Neural progenitor cell (in vitro differentiated cells): ENCODE measurements around the gene NLGN3. TPM values are rescaled to one million over a fixed set of nuclear protein-coding genes. Genes with fewer than 3 reads are reported as not detected.

Experiments
- DNase-seq: peaks from one replicate; pipeline ENCODE4 v3.0.0-alpha.2; 2016; ENCODE audit warnings: low spot score
- H2AFZ ChIP-seq: fragments of 200-600 bp; sonication (generic); replicated peaks from 2 replicates; pipeline ENCODE4 v1.6.1; 2016; ENCODE audit warnings: antibody characterized with exemption
- H3F3A ChIP-seq: fragments of 200-600 bp; sonication (generic); 2 replicates; pipeline ENCODE4 v1.6.1; 2016; ENCODE audit warnings: antibody characterized with exemption, low read depth
- H3K27ac ChIP-seq: fragments of 200-600 bp; sonication (generic); 2 replicates; pipeline ENCODE4 v1.5.1; 2016; ENCODE audit warnings: mild to moderate bottlenecking
- H3K27me3 ChIP-seq: fragments of 200-600 bp; sonication (generic); 2 replicates; pipeline ENCODE4 v1.6.1; 2016; ENCODE audit warnings: mild to moderate bottlenecking, moderate library complexity
- H3K36me3 ChIP-seq: fragments of 200-600 bp; sonication (generic); 2 replicates; pipeline ENCODE4 v1.5.1; 2016
- H3K4me1 ChIP-seq: fragments of 200-600 bp; sonication (generic); 2 replicates; pipeline ENCODE4 v1.6.1; 2016; ENCODE audit warnings: mixed run types
- H3K4me2 ChIP-seq: fragments of 200-600 bp; sonication (generic); 2 replicates; pipeline ENCODE4 v1.6.1; 2016
- H3K4me3 ChIP-seq: fragments of 200-600 bp; sonication (generic); 2 replicates; pipeline ENCODE4 v1.5.1; 2016
- H3K79me2 ChIP-seq: fragments of 200-600 bp; sonication (generic); 2 replicates; pipeline ENCODE4 v1.6.1; 2016; ENCODE audit warnings: low read depth
- H3K9ac ChIP-seq: fragments of 200-600 bp; sonication (generic); 2 replicates; pipeline ENCODE4 v1.6.1; 2016
- H3K9me3 ChIP-seq: fragments of 200-600 bp; sonication (generic); 2 replicates; pipeline ENCODE4 v1.5.1; 2016; ENCODE audit warnings: low read depth
- H4K20me1 ChIP-seq: fragments of 200-600 bp; sonication (generic); 2 replicates; pipeline ENCODE4 v1.6.1; 2016; ENCODE audit warnings: low read depth
- H3K27ac Mint-ChIP-seq: 3 replicates; pipeline ENCODE4 v1.8.0; 2021; ENCODE audit warnings: mixed read lengths
- H3K27me3 Mint-ChIP-seq: 2 replicates; pipeline ENCODE4 v1.8.0; 2022; ENCODE audit warnings: low read depth, mild to moderate bottlenecking, inconsistent platforms, moderate library complexity, mixed read lengths; ENCODE audit not compliant: insufficient read depth
- H3K36me3 Mint-ChIP-seq: 3 replicates; pipeline ENCODE4 v1.8.0; 2021; ENCODE audit warnings: mixed read lengths
- H3K4me1 Mint-ChIP-seq: 3 replicates; pipeline ENCODE4 v1.8.0; 2021; ENCODE audit warnings: mixed read lengths
- H3K4me3 Mint-ChIP-seq: 3 replicates; pipeline ENCODE4 v1.8.0; 2021; ENCODE audit warnings: mild to moderate bottlenecking, moderate library complexity, mixed read lengths
- H3K9me3 Mint-ChIP-seq: 3 replicates; pipeline ENCODE4 v1.8.0; 2020; ENCODE audit warnings: mixed read lengths
- CTCF ChIP-seq: fragments of 200-600 bp; sonication (generic); IDR thresholded peaks from 2 replicates; pipeline ENCODE4 v1.5.1; 2017; ENCODE audit warnings: antibody characterized with exemption, mild to moderate bottlenecking
- EZH2 ChIP-seq: fragments of 200-600 bp; sonication (generic); IDR thresholded peaks from 2 replicates; pipeline ENCODE4 v1.6.1; 2017; ENCODE audit warnings: antibody characterized with exemption, mild to moderate bottlenecking, moderate library complexity
- EZH2phosphoT487 ChIP-seq: fragments of 200-600 bp; sonication (generic); IDR thresholded peaks from 2 replicates; pipeline ENCODE4 v1.6.1; 2017; ENCODE audit warnings: antibody characterized with exemption
- total RNA-seq: library from RNA; depleted of rRNA; stranded (reverse); fragments of >200 nt; gene quantifications from 2 replicates; pipeline ENCODE4 v1.2.3, GENCODE V29; 2015; ENCODE audit warnings: low replicate concordance

NLGN3 gene
- total RNA-seq, 1 donor from 2014 or later = 10.0 TPM

GRCh38 chrX:71181910-71182799 lies 37.5 kb downstream of the NLGN3 start:
- Histone ChIP-seq H3K9me3 (no peaks in the 10 kb centered on the region), H4K20me1 (no peaks in the 10 kb centered on the region)

GRCh38 chrX:71182871-71183270 lies 38.2 kb downstream of the NLGN3 start:
- no peaks in the 10 kb centered on the region for H3K36me3 Mint-ChIP-seq
- Histone ChIP-seq H3K27me3 (no peaks in the 10 kb centered on the region), H3K4me1 (peaks cover 12% of the 10 kb centered on the region), H3K79me2 (no peaks in the 10 kb centered on the region), H4K20me1 (no peaks in the 10 kb centered on the region), H3K9ac (no peak overlapping the region), H3K27ac (peak overlapping the region; percentile 89), H3K4me2 (peak overlapping the region; percentile 34), H3K4me3 (peak overlapping the region; percentile 12), H3F3A (peaks cover 23% of the 10 kb centered on the region), H3K9me3 (no peaks in the 10 kb centered on the region), H3K36me3 (no peaks in the 10 kb centered on the region), H2AFZ (no peak overlapping the region)
- H3K4me1 Mint-ChIP-seq = peaks cover 43% of the 10 kb centered on the region
- peak overlapping the region; percentile 85 for H3K4me3 Mint-ChIP-seq
- DNase-seq = no peak
- peaks cover 3% of the 10 kb centered on the region for H3K9me3 Mint-ChIP-seq
- TF ChIP-seq EZH2phosphoT487 (no peak), EZH2 (no peak), CTCF (no peak)
- peak overlapping the region; percentile 100 for H3K27ac Mint-ChIP-seq
- H3K27me3 Mint-ChIP-seq = peaks cover 6% of the 10 kb centered on the region

More at GRCh38 chrX:71181910-71182799, 37.5 kb downstream of the NLGN3 start:
- Histone ChIP-seq H3K9ac (no peak overlapping the region), H3K4me2 (peak overlapping the region; percentile 70), H3K27me3 (no peaks in the 10 kb centered on the region), H2AFZ (no peak overlapping the region), H3F3A (peaks cover 23% of the 10 kb centered on the region), H3K4me1 (peaks cover 12% of the 10 kb centered on the region), H3K27ac (peak overlapping the region; percentile 89), H3K79me2 (no peaks in the 10 kb centered on the region), H3K36me3 (no peaks in the 10 kb centered on the region), H3K4me3 (peak overlapping the region; percentile 39)
- Mint-ChIP-seq H3K27me3 (peaks cover 6% of the 10 kb centered on the region), H3K36me3 (no peaks in the 10 kb centered on the region), H3K27ac (peak overlapping the region; percentile 100), H3K4me1 (peaks cover 43% of the 10 kb centered on the region), H3K4me3 (peak overlapping the region; percentile 85), H3K9me3 (peaks cover 3% of the 10 kb centered on the region)
- peak; percentile 93 for DNase-seq
- no peak for TF ChIP-seq EZH2
- TF ChIP-seq CTCF = no peak
- TF ChIP-seq EZH2phosphoT487 = no peak

- Histone ChIP-seq H3K4me2 (peak overlapping the region; percentile 34), H3K9me3 (no peaks in the 10 kb centered on the region), H2AFZ (no peak overlapping the region), H3K27me3 (no peaks in the 10 kb centered on the region), H3F3A (peaks cover 23% of the 10 kb centered on the region), H3K36me3 (no peaks in the 10 kb centered on the region), H4K20me1 (no peaks in the 10 kb centered on the region), H3K4me3 (no peak overlapping the region), H3K4me1 (peaks cover 12% of the 10 kb centered on the region), H3K79me2 (no peaks in the 10 kb centered on the region), H3K27ac (no peak overlapping the region), H3K9ac (no peak overlapping the region)
- Mint-ChIP-seq H3K4me1 (peaks cover 43% of the 10 kb centered on the region), H3K36me3 (no peaks in the 10 kb centered on the region), H3K27me3 (peaks cover 6% of the 10 kb centered on the region), H3K4me3 (peak overlapping the region; percentile 28), H3K9me3 (peaks cover 3% of the 10 kb centered on the region), H3K27ac (peak overlapping the region; percentile 100)
- DNase-seq = peak; percentile 45
- no peak for TF ChIP-seq CTCF
- no peak for TF ChIP-seq EZH2phosphoT487
- no peak for TF ChIP-seq EZH2
These were observed 38.7 kb downstream of the NLGN3 start for GRCh38 chrX:71183341-71183740.
